Immature natural killer cell (primary cell): ENCODE measurements around the gene ACTR1A. TPM values are rescaled to one million over a fixed set of nuclear protein-coding genes. Genes with fewer than 3 reads are reported as not detected.
A peak's percentile ranks its signal among the peaks of the same experiment; 100 is the strongest.
"Not testable (repeated sequence)": the region's sequence is repeated elsewhere in the genome, so short reads cannot be mapped to it uniquely, and the experiment has no call there.

Experiments used
- DNase-seq, 3 donors: peaks; one replicate each; pipeline ENCODE4 v3.0.0; 2022; ENCODE audit warnings: mixed read lengths in 1 of 3
- H3K27ac Mint-ChIP-seq, 6 donors: one replicate each; pipeline ENCODE4 v1.8.0; 2020; ENCODE audit warnings: mixed read lengths in 6 of 6, mild to moderate bottlenecking in 5 of 6, inconsistent platforms in 4 of 6, moderate library complexity in 3 of 6
- H3K27me3 Mint-ChIP-seq, 3 donors: one replicate each; pipeline ENCODE4 v1.8.0; 2020 to 2021; ENCODE audit warnings: low read depth in 3 of 3, mild to moderate bottlenecking in 3 of 3, mixed read lengths in 3 of 3, moderate library complexity in 3 of 3, inconsistent platforms in 1 of 3
- H3K36me3 Mint-ChIP-seq, 3 donors: one replicate each; pipeline ENCODE4 v1.8.0; 2020; ENCODE audit warnings: mixed read lengths in 3 of 3, inconsistent platforms in 2 of 3, mild to moderate bottlenecking in 2 of 3
- H3K4me1 Mint-ChIP-seq, 2 donors: one replicate each; pipeline ENCODE4 v1.8.0; 2020; ENCODE audit warnings: inconsistent platforms in 2 of 2, mild to moderate bottlenecking in 2 of 2, mixed read lengths in 2 of 2, moderate library complexity in 1 of 2
- H3K4me3 Mint-ChIP-seq, 5 donors: one replicate each; pipeline ENCODE4 v1.8.0; 2020; ENCODE audit warnings: mild to moderate bottlenecking in 5 of 5, mixed read lengths in 5 of 5, inconsistent platforms in 3 of 5, moderate library complexity in 3 of 5
- H3K9me3 Mint-ChIP-seq, 6 donors: one replicate each; pipeline ENCODE4 v1.8.0; 2020; ENCODE audit warnings: mild to moderate bottlenecking in 6 of 6, mixed read lengths in 6 of 6, inconsistent platforms in 4 of 6, moderate library complexity in 3 of 6
- polyA plus RNA-seq, 3 donors: library from polyadenylated mRNA; unstranded; fragments of 300-500 nt; fragmentation: Illumina TruSeq; gene quantifications; one replicate each; pipeline ENCODE4 v1.2.3, GENCODE V29; 2021

The ACTR1A gene
- polyA plus RNA-seq, 3 donors from 2014 or later: 91.6 to 125 (median 115) TPM

GRCh38 chr10:102465466-102465865, 37.0 kb downstream of the ACTR1A start:
- H3K36me3 Mint-ChIP-seq: peaks cover 4 to 5% (median 4%) of the 10 kb centered on the region in 3 donors
- H3K27me3 Mint-ChIP-seq: peaks cover 0 to 5% (median 4%) of the 10 kb centered on the region in 3 donors
- no peaks in the 10 kb centered on the region for H3K9me3 Mint-ChIP-seq
- H3K4me3 Mint-ChIP-seq: no peak overlapping the region
- peaks cover 23 to 26% of the 10 kb centered on the region in 2 donors for H3K4me1 Mint-ChIP-seq
- no peak overlapping the region for H3K27ac Mint-ChIP-seq
- no peak for DNase-seq

GRCh38 chr10:102463983-102464382, 38.5 kb downstream of the ACTR1A start:
- Mint-ChIP-seq H3K9me3 (no peaks in the 10 kb centered on the region), H3K27ac (no peak overlapping the region), H3K4me3 (peak overlapping the region in 1 of 5 donors; percentile 33), H3K36me3 (peaks cover under 1 to 4% (median 4%) of the 10 kb centered on the region in 3 donors), H3K4me1 (peaks cover 26% of the 10 kb centered on the region in 2 donors), H3K27me3 (peaks cover 0 to 5% (median 4%) of the 10 kb centered on the region in 3 donors)
- DNase-seq: no peak

- DNase-seq: no peak
- no peaks in the 10 kb centered on the region for H3K9me3 Mint-ChIP-seq
- peaks cover 26% of the 10 kb centered on the region in 2 donors for H3K4me1 Mint-ChIP-seq
- peaks cover 0 to 6% (median 4%) of the 10 kb centered on the region in 3 donors for H3K27me3 Mint-ChIP-seq
- H3K4me3 Mint-ChIP-seq: peak overlapping the region; percentile 44 to 94 (median 88)
- H3K27ac Mint-ChIP-seq: peak overlapping the region in 4 of 6 donors; percentile 31 to 60 (median 42)
- peaks cover 0 to 4% (median 0%) of the 10 kb centered on the region in 3 donors for H3K36me3 Mint-ChIP-seq
Observed at GRCh38 chr10:102462512-102463054, 39.9 kb downstream of the ACTR1A start.

DNA sequence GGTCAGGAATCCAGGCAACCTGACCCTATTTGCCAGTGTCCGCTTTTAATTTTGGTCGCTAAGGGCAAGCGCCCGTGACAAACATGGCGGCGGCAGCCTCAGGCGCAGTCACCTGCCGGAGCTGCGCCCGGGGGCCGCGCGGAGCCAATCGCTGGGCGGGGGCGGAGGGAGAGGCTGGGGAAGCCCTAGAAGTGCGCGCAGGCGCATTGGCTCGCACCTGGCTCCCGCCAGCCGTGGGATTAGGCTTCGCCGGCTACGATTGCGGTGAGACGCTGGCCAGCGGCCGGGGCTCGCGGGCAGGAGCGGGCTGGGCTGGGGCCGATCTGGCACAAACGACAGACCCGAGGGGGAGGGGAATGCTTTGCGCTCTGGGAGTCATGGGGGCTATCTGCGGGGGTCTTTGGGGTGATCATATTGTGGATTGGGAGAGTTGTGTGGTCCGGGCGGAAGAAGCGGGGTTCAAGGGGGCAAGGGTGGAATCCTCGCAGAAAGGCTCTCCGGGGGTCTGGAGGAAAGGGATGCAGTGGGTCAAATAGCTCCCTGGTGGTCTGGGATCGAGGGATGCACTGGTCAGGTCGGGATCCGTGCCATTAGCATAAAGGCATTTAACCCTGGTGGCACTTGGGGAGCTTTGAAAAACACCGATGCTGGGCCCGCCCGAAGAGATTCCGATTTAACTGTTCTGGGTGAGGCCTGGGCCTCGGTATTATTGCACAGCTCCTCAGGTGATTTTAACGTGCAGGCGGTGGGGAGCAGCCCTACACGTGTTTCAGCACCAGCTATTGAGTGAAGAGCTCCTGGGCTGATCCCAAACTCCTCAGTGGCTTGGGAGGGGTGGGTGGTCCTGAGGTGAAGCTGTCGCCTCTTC, 41.1 kb downstream of the ACTR1A start:
- peak overlapping the region; percentile 70 to 88 (median 86) for H3K27ac Mint-ChIP-seq
- peaks cover 26% of the 10 kb centered on the region in 2 donors for H3K4me1 Mint-ChIP-seq
- no peaks in the 10 kb centered on the region for H3K9me3 Mint-ChIP-seq
- H3K27me3 Mint-ChIP-seq: peaks cover 0 to 4% (median 4%) of the 10 kb centered on the region in 3 donors
- H3K4me3 Mint-ChIP-seq: peak overlapping the region; percentile 83 to 94 (median 91)
- DNase-seq: peak; percentile 88 to 89 (median 89)
- peaks cover 0 to 4% (median 0%) of the 10 kb centered on the region in 3 donors for H3K36me3 Mint-ChIP-seq

- Mint-ChIP-seq H3K9me3 (no peaks in the 10 kb centered on the region), H3K36me3 (peaks cover 0 to 4% (median 0%) of the 10 kb centered on the region in 3 donors), H3K4me3 (peak overlapping the region; percentile 83 to 94 (median 91)), H3K27me3 (peaks cover 0 to 4% (median 4%) of the 10 kb centered on the region in 3 donors), H3K4me1 (peaks cover 26% of the 10 kb centered on the region in 2 donors), H3K27ac (peak overlapping the region; percentile 69 to 88 (median 72))
- no peak for DNase-seq
Observed at GRCh38 chr10:102460836-102461186, 41.7 kb downstream of the ACTR1A start.

GRCh38 chr10:102458656-102459055, 43.9 kb downstream of the ACTR1A start:
- DNase-seq: no peak
- H3K27ac Mint-ChIP-seq: no peak overlapping the region
- H3K4me1 Mint-ChIP-seq: peaks cover 26% of the 10 kb centered on the region in 2 donors
- H3K27me3 Mint-ChIP-seq: peaks cover 0 to 4% (median 4%) of the 10 kb centered on the region in 3 donors
- no peak overlapping the region for H3K4me3 Mint-ChIP-seq
- H3K9me3 Mint-ChIP-seq: no peaks in the 10 kb centered on the region
- peaks cover 0 to 2% (median 0%) of the 10 kb centered on the region in 3 donors for H3K36me3 Mint-ChIP-seq

- Mint-ChIP-seq H3K27me3 (peaks cover 0 to 4% (median 3%) of the 10 kb centered on the region in 3 donors), H3K9me3 (no peaks in the 10 kb centered on the region), H3K36me3 (no peaks in the 10 kb centered on the region), H3K4me3 (no peak overlapping the region), H3K4me1 (peaks cover 28 to 29% of the 10 kb centered on the region in 2 donors), H3K27ac (peak overlapping the region in 3 of 6 donors; percentile 24 to 72 (median 32))
- DNase-seq: no peak
Observed at GRCh38 chr10:102457591-102458150, 44.8 kb downstream of the ACTR1A start.

- no peaks in the 10 kb centered on the region for H3K36me3 Mint-ChIP-seq
- peaks cover 0 to 1% (median 0%) of the 10 kb centered on the region in 3 donors for H3K27me3 Mint-ChIP-seq
- peak overlapping the region in 2 of 6 donors; percentile 16 to 79 for H3K27ac Mint-ChIP-seq
- no peak overlapping the region for H3K4me3 Mint-ChIP-seq
- H3K4me1 Mint-ChIP-seq: peaks cover 20 to 21% of the 10 kb centered on the region in 2 donors
- no peaks in the 10 kb centered on the region for H3K9me3 Mint-ChIP-seq
- DNase-seq: no peak
Observed at GRCh38 chr10:102455893-102456471, 46.5 kb downstream of the ACTR1A start.

DNA sequence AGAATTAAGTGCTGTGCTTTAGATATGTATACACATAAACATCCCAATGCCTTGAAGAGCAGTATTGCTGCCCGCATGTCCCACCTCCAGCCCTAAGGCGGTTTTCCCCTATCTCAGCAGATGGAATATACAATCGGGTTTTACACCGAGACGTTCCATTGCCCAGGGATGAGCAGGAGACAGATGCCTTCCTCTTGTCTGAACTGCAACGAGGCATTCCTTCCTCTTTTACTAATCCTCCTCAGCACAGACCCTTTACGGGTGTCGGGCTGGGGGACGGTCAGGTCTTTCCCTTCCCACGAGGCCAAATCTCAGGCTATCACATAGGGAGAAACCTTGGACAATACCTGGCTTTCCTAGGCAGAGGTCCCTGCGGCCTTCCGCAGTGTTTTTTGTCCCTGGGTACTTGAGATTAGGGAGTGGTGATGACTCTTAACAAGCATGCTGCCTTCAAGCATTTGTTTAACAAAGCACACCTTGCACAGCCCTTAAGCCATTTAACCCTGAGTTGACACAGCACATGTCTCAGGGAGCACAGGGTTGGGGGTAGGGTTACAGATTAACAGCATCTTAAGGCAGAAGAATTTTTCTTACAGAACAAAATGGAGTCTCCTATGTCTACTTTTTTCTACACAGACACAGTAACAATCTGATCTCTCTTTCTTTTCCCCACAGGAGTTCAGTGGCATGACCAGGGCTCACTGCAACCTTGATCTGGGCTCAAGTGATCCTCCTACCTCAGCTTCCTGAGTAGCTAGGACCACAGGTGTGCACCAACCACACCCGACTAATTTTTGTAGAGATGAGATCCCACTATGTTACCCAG, 47.6 kb downstream of the ACTR1A start:
- H3K36me3 Mint-ChIP-seq, DNase-seq, H3K4me3 Mint-ChIP-seq, H3K27me3 Mint-ChIP-seq, H3K9me3 Mint-ChIP-seq: not testable (repeated sequence)
- H3K4me1 Mint-ChIP-seq: peaks cover 15 to 16% of the 10 kb centered on the region in 2 donors
- peak overlapping the region in 1 of 6 donors; percentile 30 for H3K27ac Mint-ChIP-seq

DNA sequence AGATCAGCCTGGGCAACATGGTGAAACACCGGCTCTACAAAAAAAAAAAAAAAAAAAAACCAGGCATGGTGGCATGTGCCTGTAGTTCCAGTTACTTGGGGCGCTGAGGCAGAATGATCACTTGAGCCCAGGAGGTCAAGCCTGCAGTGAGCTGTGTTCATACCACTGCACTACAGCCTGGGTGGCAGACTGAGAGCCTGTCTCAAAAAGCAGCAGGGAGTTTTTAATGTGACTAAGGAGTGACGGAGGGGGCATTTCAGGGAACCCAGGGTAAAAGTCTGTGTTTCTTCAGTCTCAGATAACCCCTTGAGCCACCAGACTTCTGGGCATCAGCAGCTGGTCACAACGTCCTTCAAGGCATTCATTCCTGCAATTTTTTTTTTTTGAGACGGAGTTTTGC, 49.0 kb downstream of the ACTR1A start:
- peak overlapping the region in 2 of 6 donors; percentile 81 to 85 for H3K27ac Mint-ChIP-seq
- H3K9me3 Mint-ChIP-seq: no peaks in the 10 kb centered on the region
- H3K27me3 Mint-ChIP-seq: peaks cover 0 to 7% (median 5%) of the 10 kb centered on the region in 3 donors
- no peak overlapping the region for H3K4me3 Mint-ChIP-seq
- DNase-seq: no peak
- H3K4me1 Mint-ChIP-seq: peaks cover 21 to 26% of the 10 kb centered on the region in 2 donors
- H3K36me3 Mint-ChIP-seq: no peaks in the 10 kb centered on the region

DNA sequence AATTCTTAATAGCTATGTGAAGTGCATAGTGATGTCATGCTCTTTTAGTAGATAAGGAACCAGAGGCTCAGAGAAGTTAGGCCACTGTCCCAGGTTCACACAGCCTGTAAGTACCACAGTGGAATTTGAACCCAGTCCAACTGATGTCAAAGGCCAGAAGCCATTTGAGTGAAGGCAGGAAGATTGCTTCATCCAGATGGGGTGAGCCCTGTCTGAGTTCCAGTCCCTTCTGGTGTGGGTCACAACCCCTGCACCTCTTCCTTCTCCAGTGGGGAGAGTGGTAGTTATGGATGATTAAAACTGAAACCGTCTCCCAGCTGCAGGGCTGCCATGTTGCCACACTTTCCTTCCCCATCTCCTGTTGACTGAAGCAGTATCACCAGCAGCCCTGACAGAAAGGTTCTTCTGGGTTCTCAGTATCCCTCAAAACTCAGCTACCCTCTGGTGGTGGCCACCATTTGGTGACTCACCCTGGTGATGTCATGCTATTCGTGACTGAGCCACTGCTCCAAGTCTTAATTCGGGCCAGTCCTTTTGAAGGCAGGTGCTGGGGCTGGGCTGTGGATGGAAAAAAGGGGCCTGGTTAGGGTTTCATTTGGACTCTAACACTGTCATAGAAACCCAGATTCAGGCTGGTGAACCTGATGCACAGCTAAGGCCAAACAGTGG, 49.7 kb downstream of the ACTR1A start:
- H3K27ac Mint-ChIP-seq: peak overlapping the region; percentile 18 to 81 (median 52)
- peaks cover 21 to 26% of the 10 kb centered on the region in 2 donors for H3K4me1 Mint-ChIP-seq
- H3K9me3 Mint-ChIP-seq: no peaks in the 10 kb centered on the region
- no peak for DNase-seq
- peaks cover 0 to 7% (median 3%) of the 10 kb centered on the region in 3 donors for H3K27me3 Mint-ChIP-seq
- peak overlapping the region in 3 of 5 donors; percentile 34 to 83 (median 55) for H3K4me3 Mint-ChIP-seq
- no peaks in the 10 kb centered on the region for H3K36me3 Mint-ChIP-seq

DNA sequence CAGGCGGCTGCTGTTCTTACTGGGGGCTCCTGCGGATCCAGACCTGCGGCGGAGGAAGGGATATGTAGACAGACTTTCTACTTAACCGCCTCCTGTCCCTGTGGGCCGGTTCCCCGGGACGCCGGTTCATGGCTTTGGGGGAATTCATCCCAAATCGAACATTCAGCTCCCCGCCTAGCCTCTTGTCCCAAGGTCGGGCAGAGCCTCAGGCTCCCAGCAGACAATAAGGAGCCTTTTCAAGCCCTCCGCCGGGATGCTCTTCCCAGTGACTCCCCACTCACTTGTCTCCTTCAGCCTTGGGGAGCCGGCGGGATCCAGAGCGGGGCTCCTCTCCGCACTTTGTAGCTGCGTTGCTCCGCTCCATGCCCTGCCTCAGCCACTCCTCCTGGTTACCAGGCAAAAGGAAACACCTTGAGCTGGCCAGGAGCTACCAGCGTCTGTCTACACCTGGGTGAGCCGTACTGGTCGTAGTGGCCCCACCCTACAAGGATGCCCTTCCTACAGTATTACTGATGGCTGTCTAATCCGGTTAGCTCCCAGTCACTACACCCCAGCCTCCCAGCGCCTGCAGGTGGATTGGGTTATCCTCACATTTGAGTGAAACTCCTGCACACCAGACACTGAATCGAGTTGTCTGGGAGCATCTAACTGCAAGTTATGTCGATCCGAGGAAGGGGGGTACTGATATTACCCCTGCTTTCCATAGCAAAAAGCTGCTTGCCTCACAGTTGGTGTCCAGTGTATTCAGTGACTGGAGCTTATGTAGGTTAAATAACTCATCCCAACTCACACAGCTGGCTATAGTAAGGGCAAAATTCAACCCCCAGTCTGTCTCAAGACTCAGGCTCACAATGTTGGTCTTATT, 51.2 kb downstream of the ACTR1A start, which contains the start of gene C10orf95:
Gene C10orf95 (minus strand): TSS at position 439 of the 865 bp plus-strand sequence. CDS start 450 bp downstream, outside the sequence.
- Mint-ChIP-seq H3K36me3 (no peaks in the 10 kb centered on the region), H3K4me3 (peak within 1 kb of the TSS; percentile 80 to 97 (median 82)), H3K27ac (peak within 1 kb of the TSS; percentile 71 to 89 (median 81)), H3K9me3 (no peaks in the 10 kb centered on the region), H3K4me1 (peaks cover 21 to 26% of the 10 kb centered on the region in 2 donors), H3K27me3 (peaks cover 0 to 7% (median 3%) of the 10 kb centered on the region in 3 donors)
- no peak for DNase-seq
